ENCODE results near the gene SIK3. TPM values are rescaled to one million over a fixed set of nuclear protein-coding genes. Genes with fewer than 3 reads are reported as not detected.

SIK3 gene
- total RNA-seq, 1 donor from 2014 or later = 15.1 TPM

GRCh38 chr11:116935514-116935913 lies 162.7 kb downstream of the SIK3 start:
- DNase-seq (ENCODE audit: extremely low read depth, low read depth, low spot score) = no peak

GRCh38 chr11:116935089-116935488 lies 163.1 kb downstream of the SIK3 start:
- DNase-seq (ENCODE audit: extremely low read depth, low read depth, low spot score) = no peak

- DNase-seq (ENCODE audit: extremely low read depth, low read depth, low spot score) = no peak
Observed at GRCh38 chr11:116933961-116934360, 164.3 kb downstream of the SIK3 start.

DNA sequence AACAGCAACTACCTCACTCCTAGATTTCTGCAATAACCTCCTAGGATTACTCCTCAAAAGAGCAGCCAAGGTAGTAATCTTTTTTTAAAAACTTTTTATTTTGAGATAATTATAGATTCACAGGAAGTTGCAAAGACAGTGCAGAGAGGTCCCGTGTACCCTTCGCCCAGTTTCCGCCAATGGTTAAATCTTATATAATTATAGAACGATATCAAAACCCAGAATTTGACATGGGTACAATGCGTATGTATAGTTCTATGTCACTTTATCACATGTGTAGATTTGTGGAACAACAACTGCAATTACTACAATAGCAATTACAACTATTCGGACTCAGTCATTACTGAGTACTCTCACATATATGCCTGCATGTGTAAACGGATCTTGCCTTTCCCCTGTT lies 166.0 kb downstream of the SIK3 start:
- no peak for DNase-seq (ENCODE audit: extremely low read depth, low read depth, low spot score)

DNA sequence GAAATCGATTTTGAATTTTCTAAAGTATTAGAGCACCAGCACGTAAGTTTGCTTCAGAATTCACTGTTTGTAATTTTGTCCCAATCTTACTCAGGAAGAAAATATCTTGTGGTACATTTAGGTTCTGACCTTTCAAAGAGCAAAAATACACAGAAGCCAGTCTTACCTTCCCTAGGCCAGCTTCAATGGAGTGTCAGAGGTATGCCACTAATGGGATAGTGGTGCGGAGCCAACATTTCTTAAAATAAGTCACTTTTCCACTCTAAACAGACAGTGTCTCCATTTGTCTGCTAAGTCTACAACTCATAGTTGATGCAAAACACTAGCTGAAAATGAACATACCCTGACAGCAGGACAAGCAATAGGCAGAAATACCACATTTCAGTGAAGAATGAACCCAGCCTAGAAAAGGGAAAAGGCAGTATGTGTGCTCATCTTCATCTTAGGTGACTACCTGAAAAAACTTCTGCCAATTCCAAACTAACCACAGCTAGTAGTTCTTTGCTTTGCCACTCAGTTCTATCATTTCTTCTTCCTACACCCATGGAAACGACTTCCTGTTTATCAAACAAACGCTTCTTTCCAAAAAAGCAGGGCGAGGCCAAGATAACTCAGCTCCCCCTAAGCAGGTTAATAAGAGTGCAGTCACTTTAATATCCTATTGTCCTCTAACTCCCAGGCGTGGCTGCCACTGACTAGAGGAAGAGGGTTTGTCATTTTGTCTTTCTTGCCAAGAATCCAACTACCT lies 166.8 kb downstream of the SIK3 start:
- DNase-seq (ENCODE audit: extremely low read depth, low read depth, low spot score) = no peak

DNA sequence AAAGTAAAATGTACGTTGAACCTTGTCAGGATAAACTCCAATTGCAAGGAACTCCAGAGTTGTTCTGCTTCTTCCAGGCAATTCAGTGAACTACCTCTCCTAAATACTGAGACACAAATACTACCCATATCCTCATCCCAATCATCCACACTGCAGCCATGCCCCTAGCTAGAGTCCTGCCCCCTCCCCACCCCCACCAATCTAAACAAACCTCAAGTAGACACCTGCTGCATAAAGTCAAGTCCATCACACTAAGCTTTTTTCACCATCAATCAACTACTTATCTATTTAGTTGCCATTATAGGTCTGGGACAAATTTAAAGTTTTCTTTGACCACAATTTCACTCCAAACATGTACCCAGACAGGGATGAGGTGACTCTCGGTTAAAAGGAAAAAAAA lies 167.6 kb downstream of the SIK3 start:
- DNase-seq (ENCODE audit: extremely low read depth, low read depth, low spot score) = no peak

- DNase-seq (ENCODE audit: extremely low read depth, low read depth, low spot score) = no peak
Observed at GRCh38 chr11:116930177-116930576, 168.1 kb downstream of the SIK3 start.

GRCh38 chr11:116929414-116930090 lies 168.7 kb downstream of the SIK3 start:
- DNase-seq (ENCODE audit: extremely low read depth, low read depth, low spot score) = no peak

DNA sequence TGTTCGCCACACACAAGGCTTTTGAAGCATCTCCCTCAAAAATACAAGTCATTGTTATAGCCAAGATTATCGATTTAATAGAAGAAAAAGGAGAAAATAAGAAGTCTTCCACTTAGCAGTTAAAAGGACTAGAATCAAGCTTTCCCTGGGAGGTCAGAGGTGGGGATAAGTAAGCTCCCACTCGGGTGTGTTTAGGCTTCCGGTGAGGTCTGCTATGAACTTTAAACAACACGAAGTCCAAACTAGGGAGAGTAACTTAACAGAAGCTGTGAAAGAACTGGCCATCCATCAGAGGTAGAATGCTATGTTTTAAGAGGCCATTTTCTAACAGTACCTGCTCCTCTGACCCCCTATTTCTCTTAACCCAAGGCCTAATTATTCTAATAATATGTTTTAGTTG lies 169.4 kb downstream of the SIK3 start:
- no peak for DNase-seq (ENCODE audit: extremely low read depth, low read depth, low spot score)

DNA sequence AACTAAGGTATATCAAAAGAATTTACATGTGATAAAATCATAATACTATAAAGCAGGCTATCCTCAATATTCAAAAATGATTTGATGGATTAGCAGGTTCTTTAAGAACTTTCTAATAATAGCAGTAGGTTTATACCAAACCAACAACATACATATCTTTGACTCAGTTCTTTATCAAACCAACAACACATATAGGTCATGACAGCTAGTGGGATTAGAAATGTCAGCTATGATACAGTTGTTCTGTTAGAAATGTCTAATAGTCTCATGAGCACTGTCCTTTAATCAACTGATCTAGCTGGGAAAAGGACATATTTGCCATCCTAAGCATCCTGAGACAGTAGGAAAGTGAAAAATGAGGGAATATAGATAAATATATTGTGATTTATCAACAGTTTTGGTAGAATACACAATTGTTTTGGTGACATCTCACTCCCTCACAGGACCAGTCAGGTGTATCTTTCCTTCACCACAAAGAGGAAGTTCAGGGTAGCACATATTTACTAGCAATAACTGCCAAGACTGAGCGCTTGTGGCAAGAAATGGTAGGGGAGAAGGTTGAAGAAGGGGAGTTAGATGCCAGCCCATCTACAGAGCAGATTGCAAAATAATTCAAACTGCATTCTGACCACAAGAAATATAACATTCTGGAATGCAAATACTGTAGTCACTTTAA lies 170.0 kb downstream of the SIK3 start:
- DNase-seq (ENCODE audit: extremely low read depth, low read depth, low spot score) = no peak

DNA sequence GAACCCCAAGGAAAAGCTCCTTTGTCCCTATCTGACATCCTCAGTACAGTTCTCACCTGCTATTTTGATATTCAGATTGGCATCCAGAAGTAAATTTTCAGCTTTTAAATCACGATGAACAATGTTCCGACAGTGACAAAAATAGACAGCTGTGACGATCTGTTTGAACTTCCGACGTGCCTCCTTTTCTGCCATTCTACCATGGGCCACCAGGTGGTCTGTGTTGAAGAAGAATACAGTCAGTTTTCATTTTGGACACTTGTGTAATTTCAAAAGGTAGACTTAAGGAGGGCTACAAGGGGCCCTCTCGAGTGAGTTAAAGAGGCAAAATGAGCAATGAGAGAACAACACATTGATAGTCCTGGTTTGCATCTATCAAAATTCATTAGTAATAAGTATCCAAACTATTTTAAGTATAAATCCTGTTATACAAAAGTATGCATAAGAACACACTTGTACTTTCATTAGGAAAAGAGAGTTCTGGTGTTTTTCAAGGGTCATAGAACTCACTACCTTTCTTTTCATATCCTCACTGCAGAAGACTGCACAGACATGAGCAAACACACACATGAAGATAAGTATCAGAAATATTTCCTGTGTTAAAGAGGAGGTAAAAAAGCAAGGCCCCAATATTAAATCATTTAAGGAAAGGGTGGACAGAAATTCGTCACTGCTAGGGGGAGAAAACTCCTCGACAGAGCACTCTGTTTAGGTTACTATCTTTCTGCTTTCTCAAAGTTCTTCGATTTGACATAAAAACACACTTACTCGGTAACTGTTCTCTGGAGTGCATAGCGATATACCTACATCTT lies 170.9 kb downstream of the SIK3 start:
- no peak for DNase-seq (ENCODE audit: extremely low read depth, low read depth, low spot score)

GRCh38 chr11:116925050-116925449 lies 173.2 kb downstream of the SIK3 start:
- DNase-seq (ENCODE audit: extremely low read depth, low read depth, low spot score) = no peak

DNA sequence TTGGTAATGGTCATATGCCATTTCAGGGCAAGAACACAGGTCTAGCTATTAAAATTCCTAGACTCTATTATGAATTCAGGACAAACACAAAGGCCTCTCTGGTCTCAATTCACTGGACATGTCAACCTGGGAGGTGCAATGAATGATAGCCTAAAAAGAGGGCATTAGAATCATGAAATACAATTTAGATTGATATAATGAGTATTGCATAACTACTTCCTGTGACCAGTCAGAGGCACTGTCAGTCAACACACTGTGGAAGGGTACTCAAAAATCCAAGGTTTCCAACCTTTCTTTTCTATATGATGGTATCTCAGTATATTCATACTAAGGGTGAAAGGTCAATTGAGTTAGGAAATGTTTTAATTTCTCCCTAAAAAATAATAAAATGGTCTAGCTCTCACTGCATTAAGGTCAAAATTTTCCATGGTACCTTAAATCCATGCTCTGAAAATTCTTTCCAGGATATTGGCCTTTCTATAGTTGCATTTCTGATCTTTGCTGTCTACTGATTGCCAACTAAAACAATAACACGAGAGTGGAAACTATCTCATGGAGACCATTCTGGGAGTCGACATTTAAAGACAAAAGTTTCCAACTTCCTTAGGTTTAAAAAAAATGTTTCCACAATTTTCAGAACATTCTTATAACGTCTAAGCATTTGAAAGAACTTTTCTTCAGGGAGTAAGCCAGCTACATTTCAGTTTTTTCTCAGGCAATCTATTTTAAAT lies 179.1 kb downstream of the SIK3 start:
- no peak for DNase-seq (ENCODE audit: extremely low read depth, low read depth, low spot score)

- no peak for DNase-seq (ENCODE audit: extremely low read depth, low read depth, low spot score)
Observed at GRCh38 chr11:116917632-116918031, 180.6 kb downstream of the SIK3 start.

- DNase-seq (ENCODE audit: extremely low read depth, low read depth, low spot score) = no peak
Observed at GRCh38 chr11:116916886-116917285, 181.3 kb downstream of the SIK3 start.

DNA sequence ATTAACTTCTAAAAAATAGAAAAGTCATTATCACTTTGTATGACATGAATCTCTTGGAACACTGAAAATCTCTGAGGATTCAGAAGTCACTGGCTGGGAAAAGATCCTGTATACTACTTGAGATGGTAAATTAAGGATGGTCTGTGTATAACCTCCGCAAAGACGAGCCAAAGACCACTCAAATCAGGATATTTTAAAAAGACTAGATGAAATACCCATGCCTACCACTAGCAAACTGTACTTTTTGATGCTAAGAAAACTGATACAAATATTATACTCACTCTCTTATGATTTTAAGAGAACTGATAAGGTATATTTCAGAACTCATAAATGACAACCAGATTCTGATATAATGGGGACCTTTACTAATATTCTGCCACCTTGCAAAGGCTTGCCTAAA lies 182.2 kb downstream of the SIK3 start:
- no peak for DNase-seq (ENCODE audit: extremely low read depth, low read depth, low spot score)

GRCh38 chr11:116913000-116913399 lies 185.2 kb downstream of the SIK3 start:
- DNase-seq (ENCODE audit: extremely low read depth, low read depth, low spot score) = no peak

DNA sequence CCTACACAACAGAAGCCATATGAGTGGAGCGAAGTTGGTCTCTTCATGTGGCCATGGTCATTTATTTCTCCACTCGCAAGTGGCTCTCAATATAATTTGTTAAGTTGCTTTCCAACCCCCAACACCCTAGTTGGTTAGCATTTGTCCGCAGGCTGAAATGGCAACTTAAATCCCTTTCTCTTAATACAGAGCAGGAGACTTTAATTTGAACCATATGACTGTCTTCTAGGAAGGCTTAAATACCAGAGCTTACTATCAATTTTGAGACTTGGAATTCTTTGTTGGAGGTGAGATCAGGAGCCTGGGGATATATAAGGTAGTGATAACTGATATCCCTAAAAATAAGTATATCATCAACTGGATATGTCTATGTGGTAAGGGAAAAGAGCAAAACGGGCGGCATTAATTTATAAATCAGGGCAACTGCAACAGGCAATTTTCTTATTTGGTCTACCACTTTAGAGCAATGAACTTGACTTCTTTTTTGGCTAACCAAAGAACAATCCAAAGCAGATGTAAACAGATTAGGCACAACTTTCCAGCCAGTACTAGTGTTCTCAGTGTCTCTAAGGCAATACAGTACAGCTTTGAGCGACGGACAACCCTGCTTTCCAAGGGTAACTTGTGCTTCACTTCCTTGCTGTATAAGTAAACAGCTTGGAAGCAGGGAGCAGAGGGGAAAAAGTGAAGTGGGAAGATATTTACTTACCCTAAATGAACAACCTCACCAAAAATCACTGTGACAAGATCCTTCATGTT lies 186.1 kb downstream of the SIK3 start:
- DNase-seq (ENCODE audit: extremely low read depth, low read depth, low spot score) = no peak

GRCh38 chr11:116910847-116911246 lies 187.4 kb downstream of the SIK3 start:
- DNase-seq (ENCODE audit: extremely low read depth, low read depth, low spot score) = no peak

DNA sequence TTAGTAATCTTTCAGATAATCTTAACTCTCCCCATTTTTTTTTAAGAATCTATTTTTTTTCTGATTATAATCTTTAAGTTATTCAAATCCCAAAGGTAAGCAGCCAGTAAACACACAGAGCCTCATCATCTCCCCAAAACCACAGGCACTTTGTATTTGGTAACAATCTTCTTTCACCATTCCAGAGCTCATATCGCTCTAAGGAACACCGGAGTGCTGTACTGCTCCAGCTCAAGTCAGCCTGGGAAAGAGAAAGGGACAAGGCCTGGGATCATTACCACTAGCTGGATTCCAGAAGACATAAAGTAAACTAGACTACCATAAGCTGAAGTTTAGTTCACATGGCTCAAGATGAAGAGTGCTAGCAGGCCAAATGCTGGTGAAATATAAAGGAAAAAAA lies 187.8 kb downstream of the SIK3 start:
- no peak for DNase-seq (ENCODE audit: extremely low read depth, low read depth, low spot score)
